PC-3 (cell line): ENCODE data around the gene ACTMAP.

ENCODE experiments used
- EZH2 ChIP-seq: fragments of 300-600 bp; sonication (generic); IDR thresholded peaks from one replicate; pipeline ENCODE4 v1.6.1; 2017; ENCODE audit warnings: antibody characterized with exemption, mild to moderate bottlenecking, low read length; ENCODE audit not compliant: unreplicated experiment
- EZH2phosphoT487 ChIP-seq: fragments of 300-600 bp; sonication (generic); IDR thresholded peaks from 2 replicates; pipeline ENCODE4 v1.6.1; 2018; ENCODE audit warnings: mild to moderate bottlenecking, antibody characterized with exemption, low read length, borderline replicate concordance
- TF ChIP-seq, protein P1 (sequence below): fragments of 300-600 bp; sonication (generic); conservative IDR thresholded peaks from 2 replicates; pipeline ENCODE4 v1.5.1; 2017; ENCODE audit warnings: antibody characterized with exemption, low read depth, mild to moderate bottlenecking, low read length

- TF ChIP-seq EZH2 (no peak), EZH2phosphoT487 (no peak)
- TF ChIP-seq, protein P1, sequence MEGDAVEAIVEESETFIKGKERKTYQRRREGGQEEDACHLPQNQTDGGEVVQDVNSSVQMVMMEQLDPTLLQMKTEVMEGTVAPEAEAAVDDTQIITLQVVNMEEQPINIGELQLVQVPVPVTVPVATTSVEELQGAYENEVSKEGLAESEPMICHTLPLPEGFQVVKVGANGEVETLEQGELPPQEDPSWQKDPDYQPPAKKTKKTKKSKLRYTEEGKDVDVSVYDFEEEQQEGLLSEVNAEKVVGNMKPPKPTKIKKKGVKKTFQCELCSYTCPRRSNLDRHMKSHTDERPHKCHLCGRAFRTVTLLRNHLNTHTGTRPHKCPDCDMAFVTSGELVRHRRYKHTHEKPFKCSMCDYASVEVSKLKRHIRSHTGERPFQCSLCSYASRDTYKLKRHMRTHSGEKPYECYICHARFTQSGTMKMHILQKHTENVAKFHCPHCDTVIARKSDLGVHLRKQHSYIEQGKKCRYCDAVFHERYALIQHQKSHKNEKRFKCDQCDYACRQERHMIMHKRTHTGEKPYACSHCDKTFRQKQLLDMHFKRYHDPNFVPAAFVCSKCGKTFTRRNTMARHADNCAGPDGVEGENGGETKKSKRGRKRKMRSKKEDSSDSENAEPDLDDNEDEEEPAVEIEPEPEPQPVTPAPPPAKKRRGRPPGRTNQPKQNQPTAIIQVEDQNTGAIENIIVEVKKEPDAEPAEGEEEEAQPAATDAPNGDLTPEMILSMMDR, result no peak
Observed at GRCh38 chr19:40763526-40763925, 13.2 kb upstream of the ACTMAP start.
